PFSK-1 (cell line): ENCODE measurements around the gene PITPNM3.

ENCODE experiments used
- FOXP2 ChIP-seq: optimal IDR thresholded peaks from 2 replicates; pipeline ENCODE3; 2011; ENCODE audit warnings: borderline replicate concordance, control low read depth, inconsistent platforms; ENCODE audit not compliant: insufficient read depth; ENCODE audit errors: extremely low read length, extremely low read depth
- POLR2AphosphoS5 ChIP-seq: IDR thresholded peaks from 2 replicates; pipeline ENCODE4 v1.6.1; 2012; ENCODE audit warnings: low read depth, mild to moderate bottlenecking, control low read depth, low read length, moderate library complexity
- REST ChIP-seq, 2 experiments: IDR thresholded peaks; 2 replicates each; pipeline versions ENCODE4 v1.6.1 to v1.8.0; 2011 to 2012; ENCODE audit warnings: low read depth in 2 of 2, low read length in 2 of 2, control low read depth in 1 of 2, inconsistent platforms in 1 of 2, mild to moderate bottlenecking in 1 of 2, moderate library complexity in 1 of 2; ENCODE audit not compliant: insufficient read depth in 1 of 2
- SIN3A ChIP-seq: IDR thresholded peaks from 2 replicates; pipeline ENCODE4 v1.6.1; 2012; ENCODE audit warnings: mild to moderate bottlenecking, low read length, moderate library complexity, borderline replicate concordance; ENCODE audit not compliant: insufficient read depth
- TAF1 ChIP-seq: IDR thresholded peaks from 2 replicates; pipeline ENCODE4 v1.6.1; 2012; ENCODE audit warnings: low read length, control low read depth, borderline replicate concordance; ENCODE audit not compliant: insufficient read depth

The PITPNM3 gene

GRCh38 chr17:6439951-6440350 is 116.4 kb downstream of the PITPNM3 start:
- no peak for TF ChIP-seq REST (IDR thresholded peaks at IDR 0.05; ENCODE audit: insufficient read depth in 1 of 2, low read depth in 2 of 2, low read length in 2 of 2)
- TF ChIP-seq FOXP2, result no peak
- TF ChIP-seq SIN3A, result no peak
- no peak for TF ChIP-seq TAF1
- no peak for TF ChIP-seq POLR2AphosphoS5

GRCh38 chr17:6437956-6438355 is 118.4 kb downstream of the PITPNM3 start:
- TF ChIP-seq POLR2AphosphoS5 (no peak), SIN3A (no peak), REST (IDR thresholded peaks at IDR 0.05; ENCODE audit: insufficient read depth in 1 of 2, low read depth in 2 of 2, low read length in 2 of 2) (no peak), FOXP2 (no peak), TAF1 (no peak)

- TF ChIP-seq TAF1 (no peak), SIN3A (no peak), REST (IDR thresholded peaks at IDR 0.05; ENCODE audit: insufficient read depth in 1 of 2, low read depth in 2 of 2, low read length in 2 of 2) (no peak), POLR2AphosphoS5 (no peak), FOXP2 (no peak)
Measured at GRCh38 chr17:6437466-6437865, 118.9 kb downstream of the PITPNM3 start.

GRCh38 chr17:6435968-6436367 is 120.4 kb downstream of the PITPNM3 start:
- TF ChIP-seq TAF1 (no peak), POLR2AphosphoS5 (no peak), SIN3A (no peak), REST (IDR thresholded peaks at IDR 0.05; ENCODE audit: insufficient read depth in 1 of 2, low read depth in 2 of 2, low read length in 2 of 2) (no peak), FOXP2 (no peak)

GRCh38 chr17:6435051-6435450 is 121.3 kb downstream of the PITPNM3 start, which contains the start of gene AIPL1:
Gene AIPL1, minus strand, starts transcription at chr17:6435121. Its CDS starts 17 bp downstream, at chr17:6435104.
- TF ChIP-seq REST (IDR thresholded peaks at IDR 0.05; ENCODE audit: insufficient read depth in 1 of 2, low read depth in 2 of 2, low read length in 2 of 2) (no peak), TAF1 (no peak), FOXP2 (no peak)
